PFSK-1 (cell line): ENCODE results near the gene C1orf216.

ENCODE experiments used
- POLR2AphosphoS5 ChIP-seq: IDR thresholded peaks from 2 replicates; pipeline ENCODE4 v1.6.1; 2012; ENCODE audit warnings: low read depth, mild to moderate bottlenecking, control low read depth, low read length, moderate library complexity
- TF ChIP-seq, protein P1 (sequence below), 2 experiments: IDR thresholded peaks; 2 replicates each; pipeline versions ENCODE4 v1.6.1 to v1.8.0; 2011 to 2012; ENCODE audit warnings: low read depth in 2 of 2, low read length in 2 of 2, control low read depth in 1 of 2, inconsistent platforms in 1 of 2, mild to moderate bottlenecking in 1 of 2, moderate library complexity in 1 of 2; ENCODE audit not compliant: insufficient read depth in 1 of 2

DNA sequence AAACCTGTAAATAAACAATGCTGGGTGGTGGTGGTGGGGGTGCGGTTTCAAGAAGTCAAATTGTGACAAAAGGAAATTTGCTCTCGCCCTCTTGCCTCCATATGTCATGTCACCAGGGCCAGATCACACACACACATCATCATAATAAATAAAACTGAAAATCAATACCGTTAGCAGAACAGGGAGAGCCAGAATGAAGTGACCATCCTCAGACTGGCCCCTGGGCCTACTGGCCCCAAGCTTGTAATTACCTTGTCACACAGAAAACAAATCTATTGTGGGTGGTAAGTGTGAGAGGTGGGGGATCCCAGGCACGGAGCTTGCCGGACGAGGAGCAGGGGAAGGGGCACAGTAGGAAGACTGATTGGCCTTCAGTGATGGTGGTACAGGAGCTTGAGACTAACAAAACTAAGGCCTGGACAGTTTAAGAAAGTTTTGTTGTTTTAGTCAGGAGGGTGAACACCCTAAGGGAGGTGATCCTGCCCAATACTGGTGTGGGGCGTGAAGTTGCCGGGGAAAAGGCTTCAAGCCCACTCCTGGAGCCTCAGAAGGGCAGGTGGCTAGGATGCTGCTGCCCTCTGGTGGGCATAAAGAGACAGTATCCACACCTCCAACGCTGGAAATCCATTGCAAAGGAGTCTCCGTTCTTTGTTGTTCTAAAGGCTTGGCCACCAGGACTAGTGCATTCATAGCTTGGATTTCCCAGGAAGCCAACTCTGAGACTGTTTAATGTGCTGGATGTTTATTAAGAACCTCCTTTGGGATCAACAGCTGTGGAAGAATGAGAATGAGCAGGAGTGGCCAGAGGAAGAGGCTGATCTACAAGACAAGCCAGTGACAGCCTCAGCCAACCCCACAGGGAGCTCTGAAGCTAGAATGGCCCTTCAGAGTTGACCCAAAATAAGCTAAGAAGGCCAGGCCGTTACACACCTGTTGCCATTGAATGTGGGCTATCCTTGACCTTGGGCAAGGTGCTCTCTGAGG, 8.1 kb upstream of the C1orf216 start:
- TF ChIP-seq, protein P1, sequence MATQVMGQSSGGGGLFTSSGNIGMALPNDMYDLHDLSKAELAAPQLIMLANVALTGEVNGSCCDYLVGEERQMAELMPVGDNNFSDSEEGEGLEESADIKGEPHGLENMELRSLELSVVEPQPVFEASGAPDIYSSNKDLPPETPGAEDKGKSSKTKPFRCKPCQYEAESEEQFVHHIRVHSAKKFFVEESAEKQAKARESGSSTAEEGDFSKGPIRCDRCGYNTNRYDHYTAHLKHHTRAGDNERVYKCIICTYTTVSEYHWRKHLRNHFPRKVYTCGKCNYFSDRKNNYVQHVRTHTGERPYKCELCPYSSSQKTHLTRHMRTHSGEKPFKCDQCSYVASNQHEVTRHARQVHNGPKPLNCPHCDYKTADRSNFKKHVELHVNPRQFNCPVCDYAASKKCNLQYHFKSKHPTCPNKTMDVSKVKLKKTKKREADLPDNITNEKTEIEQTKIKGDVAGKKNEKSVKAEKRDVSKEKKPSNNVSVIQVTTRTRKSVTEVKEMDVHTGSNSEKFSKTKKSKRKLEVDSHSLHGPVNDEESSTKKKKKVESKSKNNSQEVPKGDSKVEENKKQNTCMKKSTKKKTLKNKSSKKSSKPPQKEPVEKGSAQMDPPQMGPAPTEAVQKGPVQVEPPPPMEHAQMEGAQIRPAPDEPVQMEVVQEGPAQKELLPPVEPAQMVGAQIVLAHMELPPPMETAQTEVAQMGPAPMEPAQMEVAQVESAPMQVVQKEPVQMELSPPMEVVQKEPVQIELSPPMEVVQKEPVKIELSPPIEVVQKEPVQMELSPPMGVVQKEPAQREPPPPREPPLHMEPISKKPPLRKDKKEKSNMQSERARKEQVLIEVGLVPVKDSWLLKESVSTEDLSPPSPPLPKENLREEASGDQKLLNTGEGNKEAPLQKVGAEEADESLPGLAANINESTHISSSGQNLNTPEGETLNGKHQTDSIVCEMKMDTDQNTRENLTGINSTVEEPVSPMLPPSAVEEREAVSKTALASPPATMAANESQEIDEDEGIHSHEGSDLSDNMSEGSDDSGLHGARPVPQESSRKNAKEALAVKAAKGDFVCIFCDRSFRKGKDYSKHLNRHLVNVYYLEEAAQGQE (IDR thresholded peaks at IDR 0.05; ENCODE audit: insufficient read depth in 1 of 2, low read depth in 2 of 2, low read length in 2 of 2), result no peak
- no peak for TF ChIP-seq POLR2AphosphoS5
